SH-SY5Y (cell line): ENCODE measurements around the gene SOX1.

Experiments used
- GATA2 ChIP-seq: IDR thresholded peaks from 2 replicates; pipeline ENCODE4 v1.6.1; 2011; ENCODE audit warnings: mild to moderate bottlenecking, low read depth, low read length
- GATA3 ChIP-seq: IDR thresholded peaks from 2 replicates; pipeline ENCODE4 v1.6.1; 2011; ENCODE audit warnings: low read depth, mild to moderate bottlenecking, low read length, moderate library complexity

Gene SOX1

GRCh38 chr13:112072534-112073244 is 5.7 kb downstream of the SOX1 start:
- no peak for TF ChIP-seq GATA2
- TF ChIP-seq GATA3 = no peak

GRCh38 chr13:112073245-112074138 is 6.5 kb downstream of the SOX1 start:
- TF ChIP-seq GATA2 = no peak
- TF ChIP-seq GATA3 = no peak

DNA sequence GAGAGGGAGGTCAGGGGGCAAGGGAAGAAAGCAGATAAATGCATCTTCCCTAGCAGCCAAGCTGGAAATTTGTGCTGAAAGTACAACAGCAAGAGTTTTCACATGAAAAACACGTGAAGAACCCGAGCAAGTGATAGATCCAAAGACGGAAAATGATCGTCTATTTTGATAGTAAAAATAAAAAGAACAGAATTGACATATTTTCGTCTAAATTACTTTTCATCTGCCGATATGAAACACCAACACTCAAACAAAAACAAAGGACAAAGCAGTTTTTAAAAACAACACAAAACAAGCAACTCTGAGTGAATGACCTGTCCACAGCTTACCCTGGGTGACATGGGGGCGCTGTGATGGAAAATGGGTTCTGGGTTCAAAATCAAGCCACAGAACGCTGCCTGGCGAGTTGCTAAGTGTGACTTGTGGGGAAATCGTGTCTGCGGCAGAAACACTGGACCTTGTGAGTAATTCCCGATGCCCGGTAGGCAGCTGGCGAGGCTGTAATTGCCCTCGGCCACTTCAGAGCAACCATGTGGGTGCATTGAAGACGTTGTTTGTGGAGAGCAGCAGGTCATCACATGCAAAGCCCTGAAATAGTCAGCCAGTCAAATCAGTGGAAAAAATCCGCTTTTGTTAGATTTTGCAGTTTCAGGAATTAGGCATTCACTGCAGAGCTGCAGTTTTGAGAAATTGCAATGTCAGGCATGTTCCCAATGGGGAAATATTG is 7.4 kb downstream of the SOX1 start:
- TF ChIP-seq GATA2 = no peak
- no peak for TF ChIP-seq GATA3

DNA sequence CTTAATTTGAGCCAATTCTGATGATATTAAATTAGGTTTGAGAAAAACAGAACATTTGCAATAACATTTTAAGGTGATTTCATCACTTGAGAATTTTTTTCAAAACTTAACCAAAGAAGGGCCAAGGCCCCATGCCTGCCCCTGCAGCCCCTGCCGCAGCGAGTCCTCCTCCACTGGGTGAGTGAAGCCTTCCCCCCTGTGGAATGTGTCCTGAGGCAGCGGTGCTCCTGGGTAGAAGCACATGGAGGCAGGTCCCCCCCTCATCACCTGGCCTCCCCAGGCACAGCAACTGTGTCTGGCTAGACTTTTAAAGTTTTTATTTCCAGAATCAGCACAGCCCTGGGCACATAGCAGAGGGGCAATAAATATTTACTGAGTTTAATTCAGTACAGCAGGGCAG is 10.8 kb downstream of the SOX1 start:
- no peak for TF ChIP-seq GATA2
- no peak for TF ChIP-seq GATA3

- TF ChIP-seq GATA2 (no peak), GATA3 (no peak)
These were observed 11.3 kb downstream of the SOX1 start for GRCh38 chr13:112078216-112078615.

GRCh38 chr13:112078879-112079531 is 12.1 kb downstream of the SOX1 start:
- no peak for TF ChIP-seq GATA2
- no peak for TF ChIP-seq GATA3

GRCh38 chr13:112079696-112080095 is 12.7 kb downstream of the SOX1 start:
- no peak for TF ChIP-seq GATA2
- no peak for TF ChIP-seq GATA3

GRCh38 chr13:112083971-112084370 is 17.0 kb downstream of the SOX1 start:
- TF ChIP-seq GATA2 (no peak), GATA3 (no peak)

- TF ChIP-seq GATA2 (no peak), GATA3 (no peak)
These were observed 25.5 kb downstream of the SOX1 start for GRCh38 chr13:112092453-112092852.

DNA sequence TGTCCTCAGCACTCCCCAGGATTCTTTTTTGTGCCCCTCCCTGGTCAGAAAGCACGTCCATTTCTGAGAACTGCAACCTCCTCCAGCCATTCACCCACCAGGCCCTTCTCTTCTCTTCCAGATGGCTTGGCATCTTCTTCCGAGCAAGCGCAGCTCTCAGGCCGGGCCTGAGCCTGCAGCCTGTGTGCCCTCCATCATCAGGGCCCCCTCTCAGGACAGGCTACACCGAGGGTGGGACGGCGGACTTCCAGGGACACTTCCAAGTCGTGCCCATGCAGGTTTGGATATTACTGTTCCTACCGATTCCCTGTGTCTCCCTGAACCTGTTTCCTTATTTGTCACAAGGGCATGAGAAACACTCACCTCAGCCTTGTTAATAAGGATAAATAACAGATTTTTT is 28.4 kb downstream of the SOX1 start:
- no peak for TF ChIP-seq GATA3
- no peak for TF ChIP-seq GATA2

DNA sequence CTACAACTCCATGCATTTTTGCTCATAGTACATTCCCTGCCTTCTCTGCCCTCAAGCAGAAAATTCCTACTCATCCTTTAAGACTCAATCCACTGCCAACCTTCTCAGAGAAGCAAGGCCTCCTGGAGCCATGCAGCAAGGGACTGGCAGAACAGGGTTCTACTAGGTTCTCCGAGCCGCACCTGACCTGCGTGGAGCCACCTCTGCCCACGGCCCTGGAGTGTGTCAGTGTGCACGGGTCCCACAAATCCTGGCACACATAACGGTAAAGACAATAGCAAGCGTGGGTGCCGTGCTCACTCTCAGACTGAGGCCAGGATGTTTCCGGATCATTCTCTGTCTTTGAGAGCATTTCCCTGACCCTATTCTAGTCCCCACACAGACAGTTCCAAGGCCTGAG is 30.0 kb downstream of the SOX1 start:
- TF ChIP-seq GATA2 = no peak
- TF ChIP-seq GATA3 = no peak

DNA sequence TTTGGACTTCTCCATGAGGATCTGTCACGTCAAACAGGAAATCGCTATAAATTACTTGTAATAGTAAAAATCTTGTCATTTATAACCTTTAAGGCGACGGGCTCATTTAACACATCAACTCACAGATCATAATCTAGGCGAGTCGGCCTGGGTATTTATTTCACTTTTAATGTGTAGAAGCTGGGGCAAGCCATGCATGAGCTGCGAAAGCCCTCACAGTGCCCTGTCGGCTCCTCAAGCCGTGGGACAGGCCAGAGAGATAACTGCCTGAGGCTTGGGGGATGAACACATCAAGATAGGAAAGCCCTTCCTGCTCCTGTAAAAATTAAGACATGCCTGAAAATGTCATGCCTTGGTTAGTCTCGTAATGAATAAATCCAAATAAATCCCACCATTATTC is 30.8 kb downstream of the SOX1 start:
- TF ChIP-seq GATA2 = no peak
- TF ChIP-seq GATA3 = no peak

- no peak for TF ChIP-seq GATA3
- no peak for TF ChIP-seq GATA2
These were observed 31.8 kb downstream of the SOX1 start for GRCh38 chr13:112098699-112099098.
